GM18861 (cell line): Measurements from ENCODE around the gene PNMA8A.
"Not testable (repeated sequence)": the region's sequence is repeated elsewhere in the genome, so short reads cannot be mapped to it uniquely, and the experiment has no call there.

Experiments
- ATAC-seq: cut with Tn5 transposase; IDR thresholded peaks from one replicate; pipeline ENCODE4 v1.9.1; 2021; ENCODE audit not compliant: unreplicated experiment

Gene PNMA8A

DNA sequence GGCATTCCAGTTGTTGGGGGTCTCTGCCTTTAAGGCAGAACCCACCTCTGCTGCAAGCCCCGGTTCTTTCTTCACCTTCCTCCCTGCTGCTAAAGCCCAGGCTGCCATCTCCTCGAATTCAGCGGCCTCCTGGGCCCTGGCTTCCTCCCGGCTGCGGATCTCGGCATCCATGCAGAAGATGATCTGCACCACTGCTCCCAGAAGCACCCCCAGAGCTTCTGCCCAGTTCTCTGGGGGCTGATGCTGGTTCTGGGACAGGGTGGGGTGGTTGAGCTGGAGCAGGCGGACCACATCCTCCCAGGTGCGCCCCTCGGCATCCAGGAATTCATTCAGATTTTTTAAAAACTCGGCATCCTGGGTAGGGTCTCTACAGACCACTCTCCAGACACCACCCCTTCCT is 987 bp downstream of the PNMA8A start:
- no peak for ATAC-seq

DNA sequence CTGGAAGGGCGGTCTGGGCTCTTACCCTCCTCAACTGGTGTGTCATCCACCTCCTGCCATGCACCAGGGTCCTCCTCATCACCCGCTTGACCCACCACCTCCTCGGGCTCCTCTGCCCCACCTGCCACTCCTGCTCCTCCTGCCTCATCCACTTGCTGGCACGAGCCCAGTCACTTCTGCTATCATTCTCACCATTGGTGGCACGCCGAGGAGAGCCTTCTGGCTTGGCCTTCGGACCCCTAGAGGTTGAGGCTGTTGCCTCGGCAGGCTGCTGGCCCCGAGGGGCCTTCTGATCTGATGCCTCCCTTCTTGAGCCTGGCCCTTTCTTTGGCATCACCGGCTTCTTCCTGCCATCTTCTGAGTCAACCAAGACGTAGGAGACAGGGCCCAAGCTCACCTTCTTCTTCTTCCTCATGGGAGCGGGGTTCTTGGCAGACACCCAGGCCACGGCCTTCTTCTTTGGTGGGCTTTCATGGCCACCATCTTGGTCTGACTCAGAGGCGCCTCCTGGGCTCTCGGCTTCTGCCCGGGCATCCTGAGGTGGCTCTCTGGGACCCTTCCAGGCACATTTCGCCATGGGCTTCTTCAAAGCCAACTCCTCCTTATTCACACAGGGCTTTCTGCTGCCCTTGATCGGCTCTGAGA is 1.7 kb downstream of the PNMA8A start:
- no peak for ATAC-seq

DNA sequence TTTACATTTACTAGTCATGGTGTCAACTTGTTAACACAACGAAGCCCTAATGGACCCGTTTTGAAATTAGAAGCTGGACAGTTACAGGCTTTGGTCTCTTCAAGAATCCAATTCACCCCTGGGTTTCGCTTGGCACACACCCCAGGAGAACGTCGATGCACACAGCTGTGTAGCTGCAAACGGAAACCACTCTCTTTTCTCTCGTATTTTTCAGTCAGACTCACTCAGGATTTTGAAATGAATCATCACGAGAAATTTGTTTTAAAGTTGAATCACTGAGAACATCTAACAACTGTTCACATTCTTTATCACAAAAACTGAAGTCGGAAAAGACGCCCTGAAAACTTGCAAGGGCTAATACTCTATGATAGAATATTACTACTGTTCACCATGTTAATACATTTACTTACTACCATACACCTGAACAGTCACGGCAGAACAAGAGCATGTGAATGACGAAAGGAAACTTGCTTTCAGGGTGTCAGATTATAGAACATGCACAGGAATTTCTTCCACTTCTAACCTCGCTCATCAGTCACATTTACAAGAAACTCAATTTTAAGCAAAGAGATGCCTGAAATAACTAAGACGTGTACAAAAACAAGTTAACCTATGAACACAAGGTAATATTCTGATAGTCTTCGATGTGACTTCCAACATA is 4.7 kb downstream of the PNMA8A start:
- ATAC-seq = no peak

- no peak for ATAC-seq
Observed at GRCh38 chr19:46463516-46463915, 7.8 kb downstream of the PNMA8A start.

GRCh38 chr19:46461537-46461936 is 9.8 kb downstream of the PNMA8A start:
- ATAC-seq = no peak

DNA sequence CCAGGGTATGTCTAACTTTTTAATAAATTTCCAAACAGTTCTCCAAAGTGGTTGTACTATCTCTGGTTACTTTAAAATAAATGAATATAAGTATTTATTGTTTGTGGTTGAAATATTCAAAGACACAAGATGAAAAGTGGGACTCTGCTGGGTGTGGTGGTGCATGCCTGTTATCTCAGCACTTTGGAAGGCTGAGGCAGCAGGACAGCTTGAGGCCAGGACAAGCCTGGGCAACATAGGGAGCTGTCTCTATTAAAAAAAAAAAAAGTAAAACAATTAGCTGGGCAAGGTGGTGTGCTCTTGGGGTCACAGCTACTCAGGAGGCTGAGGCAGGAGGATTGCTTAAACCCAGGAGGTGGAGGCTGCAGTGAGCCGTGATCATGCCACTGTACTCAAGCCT is 10.4 kb downstream of the PNMA8A start:
- ATAC-seq = no peak

DNA sequence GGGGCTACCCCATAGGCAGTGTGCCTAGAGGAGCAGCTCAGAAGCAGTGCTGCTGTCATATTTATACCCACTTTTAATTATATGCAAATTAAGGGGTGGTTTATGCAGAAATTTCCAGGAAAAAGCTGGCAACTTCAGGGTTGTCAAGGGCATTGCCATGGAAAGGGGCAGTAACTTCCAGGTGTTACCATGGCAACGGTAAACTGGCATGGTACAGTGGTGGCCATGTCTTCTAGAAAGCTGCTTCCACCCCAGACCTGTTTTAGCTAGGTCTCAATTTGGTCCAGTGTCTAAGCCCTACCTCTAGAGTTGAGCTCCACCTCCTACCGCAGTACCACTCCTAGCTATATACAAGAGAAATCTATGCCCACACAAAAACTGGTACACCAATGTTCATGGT is 11.3 kb downstream of the PNMA8A start:
- no peak for ATAC-seq

GRCh38 chr19:46456930-46457329 is 14.4 kb downstream of the PNMA8A start:
- no peak for ATAC-seq

DNA sequence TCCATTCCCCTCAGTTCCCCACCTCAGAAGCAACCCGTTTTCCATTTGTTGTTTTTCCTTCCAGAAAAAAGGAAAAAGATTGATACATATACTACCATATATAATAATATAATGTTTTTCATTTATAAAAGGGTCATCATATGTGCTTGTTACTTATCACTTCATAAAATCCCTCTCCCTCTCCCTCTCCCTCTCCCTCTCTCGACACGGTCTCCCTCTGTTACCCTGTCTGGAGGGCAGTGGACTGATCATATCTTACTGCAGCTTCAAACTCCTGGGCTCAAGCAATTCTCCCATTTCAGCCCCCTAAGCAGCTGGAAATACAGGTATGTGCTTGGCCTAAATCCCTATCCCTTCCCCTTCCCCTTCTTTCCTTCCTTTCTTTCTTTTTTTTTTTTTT is 17.1 kb downstream of the PNMA8A start:
- no peak for ATAC-seq

DNA sequence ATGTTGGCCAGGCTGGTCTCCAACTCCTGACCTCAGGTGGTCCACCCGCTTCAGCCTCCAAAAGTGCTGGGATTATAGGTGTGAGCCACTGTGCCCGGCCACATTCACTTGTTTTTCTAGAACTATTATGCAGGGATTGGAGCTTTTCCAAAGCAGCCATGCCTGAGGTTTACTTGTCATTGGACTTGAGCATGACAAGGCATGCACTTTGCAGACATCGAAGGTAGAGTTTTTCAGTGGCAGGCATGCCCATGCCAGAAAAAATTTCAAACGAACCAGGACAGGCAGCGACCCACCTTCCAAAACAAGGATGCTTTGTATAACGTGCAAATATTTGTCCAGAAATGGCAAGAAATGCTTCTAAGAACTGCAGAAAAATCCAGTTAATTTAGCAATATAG is 17.7 kb downstream of the PNMA8A start:
- ATAC-seq = no peak

DNA sequence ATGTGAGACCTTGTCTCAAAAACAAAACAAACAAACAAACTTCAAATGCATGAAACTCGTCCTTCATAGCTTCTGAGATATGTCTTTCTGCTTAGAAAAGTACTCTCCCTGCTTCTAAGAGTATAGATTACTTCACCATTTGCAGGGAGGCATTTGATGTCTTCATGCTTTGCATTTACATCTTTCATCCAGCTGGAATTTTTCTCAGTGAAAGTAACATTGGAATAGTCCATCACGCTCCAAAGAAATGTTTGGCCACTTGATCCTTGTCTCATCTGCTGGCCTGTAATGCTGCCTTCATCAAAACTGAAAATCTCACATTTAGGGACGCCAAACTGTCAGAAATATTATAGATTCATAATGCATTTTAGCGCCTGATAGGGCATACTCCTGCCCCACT is 19.2 kb downstream of the PNMA8A start:
- ATAC-seq = no peak

DNA sequence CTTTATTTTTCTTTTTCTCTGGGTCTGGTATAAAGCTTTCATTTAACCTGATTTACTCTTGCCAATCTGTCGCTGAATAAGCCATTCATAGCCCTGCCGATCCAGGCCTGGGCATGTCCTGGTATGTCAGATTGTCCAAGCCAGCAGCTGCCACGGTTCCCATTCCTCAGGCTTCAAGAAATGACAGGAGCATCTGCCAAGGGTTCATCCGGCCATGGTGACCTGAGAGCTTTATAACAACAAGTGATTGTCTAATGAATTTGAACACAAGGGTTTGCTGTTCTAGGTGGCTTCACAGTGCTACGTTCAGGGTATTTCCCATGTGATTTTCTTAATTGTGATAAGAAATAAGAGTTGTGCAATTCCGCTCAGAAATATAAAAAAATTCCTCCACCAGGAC is 20.0 kb downstream of the PNMA8A start:
- ATAC-seq = no peak

GRCh38 chr19:46450737-46451136 is 20.6 kb downstream of the PNMA8A start:
- ATAC-seq = no peak

- no peak for ATAC-seq
Observed at GRCh38 chr19:46449228-46449627, 22.1 kb downstream of the PNMA8A start.

- no peak for ATAC-seq
Observed at GRCh38 chr19:46448601-46449000, 22.8 kb downstream of the PNMA8A start.

DNA sequence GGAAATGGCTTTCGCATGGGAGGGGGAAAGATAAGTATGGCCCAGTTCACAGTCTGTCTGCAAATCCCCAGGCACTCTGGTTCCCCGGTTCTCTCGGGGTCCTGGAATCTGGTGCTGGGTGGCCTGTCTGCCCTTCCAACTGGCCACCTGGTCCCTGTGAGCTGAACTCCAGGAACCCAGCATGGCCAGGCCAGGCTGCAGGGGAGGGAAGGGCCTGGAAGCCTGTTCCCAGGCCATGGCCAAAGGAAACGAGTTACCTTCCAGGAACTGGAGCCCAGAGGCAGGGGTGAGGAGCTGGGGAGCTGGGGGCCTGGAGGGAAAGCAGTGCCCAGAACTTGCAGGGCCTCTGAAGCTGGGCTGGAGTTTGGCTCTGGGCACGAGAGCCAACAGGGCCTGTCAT is 23.5 kb downstream of the PNMA8A start:
- ATAC-seq = no peak

- no peak for ATAC-seq
Observed at GRCh38 chr19:46447006-46447405, 24.4 kb downstream of the PNMA8A start.

DNA sequence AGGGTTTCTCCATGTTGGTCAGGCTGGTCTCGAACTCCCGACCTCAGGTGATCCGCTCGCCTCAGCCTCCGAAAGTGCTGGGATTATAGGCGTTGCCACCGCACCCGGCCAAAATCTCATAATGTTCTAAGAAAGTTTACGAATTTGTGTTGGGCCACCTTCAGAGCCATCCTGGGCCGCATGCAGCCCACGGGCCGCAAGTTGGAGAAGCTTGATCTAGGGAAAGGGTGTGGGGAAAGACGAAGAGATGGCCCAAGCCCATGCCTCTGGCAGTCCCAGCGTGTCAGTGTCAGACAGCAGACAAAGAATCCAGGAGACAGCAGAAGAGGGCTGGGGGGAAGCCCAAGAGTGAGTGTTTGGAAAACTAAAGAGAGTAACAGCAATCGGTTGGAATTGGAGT is 25.3 kb downstream of the PNMA8A start:
- ATAC-seq = no peak

GRCh38 chr19:46442808-46443450 is 28.4 kb downstream of the PNMA8A start:
- ATAC-seq = no peak

- ATAC-seq = no peak
Observed at GRCh38 chr19:46441866-46442265, 29.5 kb downstream of the PNMA8A start.

DNA sequence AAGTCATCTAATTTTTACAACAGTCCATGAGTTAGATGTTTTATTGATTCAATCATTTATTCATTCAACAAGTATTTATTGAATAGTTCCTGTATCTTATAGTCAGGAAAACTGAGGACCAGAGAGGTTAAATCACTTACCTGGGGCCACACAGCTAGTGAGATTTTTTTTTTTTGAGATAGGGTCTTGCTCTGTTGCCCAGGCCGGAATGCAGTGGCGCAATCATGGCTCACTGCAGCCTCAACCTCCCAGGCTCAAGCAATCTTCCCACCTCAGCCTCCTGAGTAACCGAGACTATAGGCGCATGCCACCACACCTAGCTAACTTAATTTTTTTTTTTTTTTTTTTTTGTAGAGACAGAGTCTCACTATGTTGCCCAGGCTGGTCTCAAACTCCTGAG is 35.7 kb downstream of the PNMA8A start:
- not testable (repeated sequence) for ATAC-seq

GRCh38 chr19:46435009-46435408 is 36.4 kb downstream of the PNMA8A start:
- no peak for ATAC-seq

DNA sequence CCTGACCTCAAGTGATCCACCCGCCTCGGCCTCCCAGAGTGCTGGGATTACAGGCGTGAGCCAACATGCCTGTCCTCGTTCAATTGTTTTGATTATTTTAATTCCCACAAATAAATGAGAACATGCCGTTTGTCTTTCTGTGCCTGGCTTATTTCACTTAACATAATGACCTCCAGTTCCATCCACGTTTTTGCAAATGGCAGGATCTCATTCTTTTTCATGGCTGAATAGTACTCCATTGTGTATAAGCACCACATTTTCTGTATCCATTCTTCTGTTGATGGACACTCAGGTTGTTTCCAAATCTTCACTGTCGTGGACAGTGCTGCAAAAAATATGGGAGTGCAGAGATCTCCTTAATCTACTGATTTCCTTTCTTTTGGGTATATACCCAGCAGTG is 37.9 kb downstream of the PNMA8A start:
- ATAC-seq = not testable (repeated sequence)
